H1 (cell line): Measurements from ENCODE around the gene CASP12.

ENCODE experiments used
- BACH1 ChIP-seq: IDR thresholded peaks from 2 replicates; pipeline ENCODE4 v1.6.1; 2012; ENCODE audit warnings: low read length, improper control_type of control experiment
- CBX8 ChIP-seq: fragments of 300-800, 300-1000 bp; sonication (generic); IDR thresholded peaks from 2 replicates; pipeline ENCODE4 v1.7.1; 2016; ENCODE audit warnings: low read depth, low read length, borderline replicate concordance
- CEBPB ChIP-seq: IDR thresholded peaks from 2 replicates; pipeline ENCODE4 v1.6.1; 2012; ENCODE audit warnings: low read depth, low read length
- CTCF ChIP-seq, 3 experiments: IDR thresholded peaks; 1 replicate in 2 of 3; 2 replicates in 1 of 3; pipeline versions ENCODE4 v1.5.1 to v1.6.1; 2011; ENCODE audit warnings: low read length in 3 of 3, mild to moderate bottlenecking in 3 of 3, inconsistent platforms in 2 of 3, low read depth in 1 of 3, moderate library complexity in 1 of 3; ENCODE audit not compliant: insufficient read depth in 1 of 3; ENCODE audit errors: control extremely low read depth in 1 of 3
- E2F6 ChIP-seq: IDR thresholded peaks from 2 replicates; pipeline ENCODE4 v1.6.1; 2012; ENCODE audit warnings: inconsistent platforms
- GABPA ChIP-seq: IDR thresholded peaks from 2 replicates; pipeline ENCODE4 v1.6.1; 2011; ENCODE audit warnings: mild to moderate bottlenecking, low read length, moderate library complexity, borderline replicate concordance; ENCODE audit not compliant: insufficient read depth
- JUND ChIP-seq: IDR thresholded peaks from 2 replicates; pipeline ENCODE4 v1.6.1; 2011; ENCODE audit warnings: mild to moderate bottlenecking, improper control_type of control experiment, low read length
- NRF1 ChIP-seq: IDR thresholded peaks from 2 replicates; pipeline ENCODE4 v1.6.1; 2011; ENCODE audit warnings: mild to moderate bottlenecking, low read depth, low read length, improper control_type of control experiment
- POLR2A ChIP-seq, 2 experiments: IDR thresholded peaks; 1 replicate in 1 of 2; 2 replicates in 1 of 2; pipeline ENCODE4 v1.6.1; 2011; ENCODE audit warnings: low read depth in 2 of 2, low read length in 2 of 2, mild to moderate bottlenecking in 2 of 2; ENCODE audit errors: control extremely low read depth in 1 of 2
- POLR2AphosphoS5 ChIP-seq: IDR thresholded peaks from 2 replicates; pipeline ENCODE4 v1.6.1; 2011; ENCODE audit warnings: low read depth, low read length
- RAD21 ChIP-seq, 2 experiments: IDR thresholded peaks in 1 of 2; conservative IDR thresholded peaks in 1 of 2; 2 replicates each; pipeline ENCODE4 v1.6.1; 2011; ENCODE audit warnings: low read depth in 2 of 2, low read length in 2 of 2, improper control_type of control experiment in 1 of 2, inconsistent platforms in 1 of 2, mild to moderate bottlenecking in 1 of 2, moderate library complexity in 1 of 2
- SP4 ChIP-seq: IDR thresholded peaks from 2 replicates; pipeline ENCODE4 v1.6.1; 2012; ENCODE audit warnings: low read length, inconsistent platforms

GRCh38 chr11:104928811-104929210, 30.6 kb upstream of the CASP12 start:
- TF ChIP-seq CTCF (IDR thresholded peaks at IDR 0.05; ENCODE audit: control extremely low read depth in 1 of 3, insufficient read depth in 1 of 3, low read depth in 1 of 3, low read length in 3 of 3) (no peak), SP4 (no peak), NRF1 (no peak), GABPA (no peak), E2F6 (no peak), POLR2A (IDR thresholded peaks at IDR 0.05; ENCODE audit: control extremely low read depth in 1 of 2, low read depth in 2 of 2, low read length in 2 of 2) (no peak), CBX8 (no peak), BACH1 (no peak), RAD21 (IDR thresholded peaks at IDR 0.05 in 1 of 2, conservative IDR thresholded peaks at IDR 0.05 in 1 of 2; ENCODE audit: low read depth in 2 of 2, low read length in 2 of 2) (no peak), POLR2AphosphoS5 (no peak), CEBPB (no peak), JUND (no peak)
